SK-N-SH (cell line): ENCODE results near the gene CDH24.

Experiments used
- CTCF ChIP-seq: fragments of 200-600 bp; sonication (generic); IDR thresholded peaks from 2 replicates; pipeline ENCODE4 v1.6.1; 2017; ENCODE audit warnings: antibody characterized with exemption, mild to moderate bottlenecking, moderate library complexity
- FOSL2 ChIP-seq: IDR thresholded peaks from 2 replicates; pipeline ENCODE4 v1.4.0; 2012; ENCODE audit warnings: low read depth, mild to moderate bottlenecking, moderate library complexity, borderline replicate concordance
- REST ChIP-seq: IDR thresholded peaks from 2 replicates; pipeline ENCODE4 v1.6.1; 2012; ENCODE audit warnings: mild to moderate bottlenecking, low read depth, low read length, moderate library complexity
- USF1 ChIP-seq: IDR thresholded peaks from 2 replicates; pipeline ENCODE4 v1.4.0; 2012; ENCODE audit warnings: low read depth, borderline replicate concordance

GRCh38 chr14:23067847-23068788, 10.8 kb upstream of the CDH24 start:
- TF ChIP-seq USF1 (no peak), CTCF (no peak), REST (no peak), FOSL2 (no peak)
